Retinal pigment epithelial cell (primary cell): ENCODE results near the gene SPTBN5.

Experiments used
- DNase-seq: peaks from one replicate; pipeline ENCODE4 v3.0.0-alpha.2; 2010; ENCODE audit warnings: low read depth
- H3K4me3 ChIP-seq: 2 replicates; pipeline ENCODE4 v1.5.1; 2011; ENCODE audit warnings: mild to moderate bottlenecking, low read length, control low read depth, moderate library complexity
- TF ChIP-seq, protein P1 (sequence below): conservative IDR thresholded peaks from 2 replicates; pipeline ENCODE4 v1.5.1; 2011; ENCODE audit warnings: low read depth, low read length, control low read depth, inconsistent platforms

The SPTBN5 gene

DNA sequence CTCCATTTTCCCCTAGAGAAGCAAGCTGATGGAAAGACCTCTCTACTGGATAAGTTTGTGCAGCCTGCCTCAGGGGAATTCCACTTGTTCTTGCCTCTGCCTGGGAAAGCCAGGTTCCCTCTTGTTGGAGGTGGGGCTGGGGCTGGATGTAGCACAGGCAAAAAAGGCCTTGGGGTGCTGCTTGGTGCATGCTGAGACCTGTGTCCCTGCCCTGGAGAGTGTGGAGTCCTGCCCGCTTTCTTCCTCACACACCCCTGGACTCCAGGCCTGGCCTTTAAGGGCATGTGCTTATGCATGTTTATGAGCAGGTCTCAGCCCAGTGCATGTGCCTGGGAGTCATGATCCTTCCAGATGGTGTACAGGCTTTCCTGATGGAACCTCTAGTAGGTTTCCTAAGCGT is 89.5 kb downstream of the SPTBN5 start:
- TF ChIP-seq, protein P1, sequence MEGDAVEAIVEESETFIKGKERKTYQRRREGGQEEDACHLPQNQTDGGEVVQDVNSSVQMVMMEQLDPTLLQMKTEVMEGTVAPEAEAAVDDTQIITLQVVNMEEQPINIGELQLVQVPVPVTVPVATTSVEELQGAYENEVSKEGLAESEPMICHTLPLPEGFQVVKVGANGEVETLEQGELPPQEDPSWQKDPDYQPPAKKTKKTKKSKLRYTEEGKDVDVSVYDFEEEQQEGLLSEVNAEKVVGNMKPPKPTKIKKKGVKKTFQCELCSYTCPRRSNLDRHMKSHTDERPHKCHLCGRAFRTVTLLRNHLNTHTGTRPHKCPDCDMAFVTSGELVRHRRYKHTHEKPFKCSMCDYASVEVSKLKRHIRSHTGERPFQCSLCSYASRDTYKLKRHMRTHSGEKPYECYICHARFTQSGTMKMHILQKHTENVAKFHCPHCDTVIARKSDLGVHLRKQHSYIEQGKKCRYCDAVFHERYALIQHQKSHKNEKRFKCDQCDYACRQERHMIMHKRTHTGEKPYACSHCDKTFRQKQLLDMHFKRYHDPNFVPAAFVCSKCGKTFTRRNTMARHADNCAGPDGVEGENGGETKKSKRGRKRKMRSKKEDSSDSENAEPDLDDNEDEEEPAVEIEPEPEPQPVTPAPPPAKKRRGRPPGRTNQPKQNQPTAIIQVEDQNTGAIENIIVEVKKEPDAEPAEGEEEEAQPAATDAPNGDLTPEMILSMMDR, result no peak
- no peak overlapping the region for H3K4me3 ChIP-seq
- DNase-seq, result no peak

- TF ChIP-seq, protein P1, result no peak
- DNase-seq, result no peak
- H3K4me3 ChIP-seq, result no peak overlapping the region
These were observed 91.9 kb downstream of the SPTBN5 start for GRCh38 chr15:41801850-41802455.

GRCh38 chr15:41801185-41801584 is 92.7 kb downstream of the SPTBN5 start:
- DNase-seq, result no peak
- TF ChIP-seq, protein P1, result no peak
- no peak overlapping the region for H3K4me3 ChIP-seq

DNA sequence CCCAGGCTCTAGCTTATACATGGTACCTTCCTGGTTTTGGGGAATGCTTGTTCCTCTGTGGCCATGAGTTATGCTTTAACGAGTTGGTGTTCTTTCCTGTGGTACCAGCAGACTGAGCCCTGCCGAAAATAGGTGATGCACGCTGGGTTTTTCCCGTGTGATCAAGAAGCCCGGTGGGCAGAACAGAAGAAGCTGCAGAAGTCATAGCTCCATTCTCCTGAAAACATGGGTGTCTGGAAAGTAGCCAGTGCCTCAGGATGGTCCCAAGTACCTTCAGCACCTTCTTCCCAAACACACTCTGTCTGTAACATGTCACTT is 94.4 kb downstream of the SPTBN5 start:
- H3K4me3 ChIP-seq, result no peak overlapping the region
- TF ChIP-seq, protein P1, result no peak
- no peak for DNase-seq

- no peak overlapping the region for H3K4me3 ChIP-seq
- TF ChIP-seq, protein P1, result no peak
- DNase-seq, result no peak
These were observed 95.0 kb downstream of the SPTBN5 start for GRCh38 chr15:41798607-41799487.
